Activated T-helper 9 cell treated with anti-CD3 and anti-CD28 coated beads, Interleukin-2, amount 50 U/mL, for 16 hours (primary cell): ENCODE results near the gene MEGF10.

ENCODE experiments used
- DNase-seq: peaks from one replicate; pipeline ENCODE4 v3.0.0-alpha.2; 2020; ENCODE audit warnings: low read depth

The MEGF10 gene

DNA sequence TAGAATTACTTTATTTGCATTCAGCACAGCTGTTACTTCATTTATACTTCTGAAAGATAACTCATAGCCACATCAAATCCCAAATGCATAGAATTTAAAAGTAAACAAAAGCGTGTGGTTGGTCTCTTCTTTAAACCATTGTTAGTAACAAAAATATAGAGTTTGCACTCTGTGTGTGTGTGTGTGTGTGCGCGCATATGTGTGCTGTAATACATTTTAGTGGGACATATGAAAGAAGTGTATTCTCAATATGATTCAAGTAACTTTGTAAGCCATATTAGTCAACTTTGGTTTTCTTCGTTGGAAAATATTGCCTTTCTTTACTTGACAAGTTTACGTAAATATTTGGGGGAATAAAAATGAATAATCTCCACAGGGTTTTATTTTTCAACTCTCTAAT lies 120.8 kb downstream of the MEGF10 start:
- no peak for DNase-seq

DNA sequence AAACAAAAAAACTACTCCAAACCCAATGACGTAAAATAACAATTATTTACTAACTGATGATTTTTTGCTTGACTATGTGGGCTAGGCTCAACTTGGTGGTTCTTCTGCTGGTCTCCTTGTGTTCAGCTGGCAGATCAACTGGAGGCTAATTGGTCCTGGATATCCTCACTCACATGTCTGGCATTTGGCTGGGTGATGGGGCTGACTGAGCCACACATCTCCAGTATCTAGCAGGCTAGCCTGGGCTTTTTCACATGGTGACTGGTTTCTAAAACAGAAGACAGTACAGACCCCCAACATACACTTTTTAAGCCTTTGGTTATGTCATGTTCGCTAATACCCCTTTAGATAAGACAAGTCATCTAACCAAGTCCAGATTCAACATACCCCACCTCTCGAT lies 122.1 kb downstream of the MEGF10 start:
- DNase-seq, result no peak

DNA sequence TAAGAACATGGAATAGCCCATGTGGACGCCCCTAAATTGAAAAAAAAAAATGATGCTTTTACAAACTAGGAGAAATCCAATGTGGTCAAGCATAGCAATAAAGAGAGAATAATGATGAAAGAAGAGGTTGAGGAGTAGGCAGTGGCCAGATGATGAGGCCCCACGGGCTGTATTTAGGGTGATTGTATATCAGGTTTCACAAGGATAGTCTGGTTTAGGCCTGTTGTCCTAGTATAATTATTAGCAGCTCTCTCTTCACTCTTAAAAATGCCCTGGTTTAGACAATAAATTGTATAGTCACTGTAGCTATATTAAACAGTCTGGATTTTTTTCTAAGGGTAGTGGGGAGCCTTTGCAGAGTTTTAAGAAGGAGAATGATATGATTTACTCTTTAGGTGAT lies 124.4 kb downstream of the MEGF10 start:
- DNase-seq, result no peak

DNA sequence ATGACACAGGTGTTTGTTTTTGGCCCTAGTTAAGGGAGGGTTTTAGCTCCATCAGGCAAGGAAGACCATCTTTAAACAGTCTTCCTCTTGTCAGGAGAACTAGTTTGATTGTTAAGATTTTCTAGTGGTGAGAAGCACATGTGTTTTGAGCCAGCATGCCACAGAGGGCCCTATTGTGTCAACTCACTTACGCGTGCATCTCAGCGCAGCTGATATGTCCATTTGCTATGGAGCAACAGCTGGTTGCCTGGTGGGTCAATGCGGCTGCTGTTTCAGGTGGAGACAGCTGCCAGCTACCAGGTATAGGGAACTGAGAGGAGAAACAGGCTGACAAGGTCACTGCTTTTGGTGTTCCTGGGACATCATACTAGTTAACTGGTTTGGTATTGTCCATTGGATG lies 126.3 kb downstream of the MEGF10 start:
- no peak for DNase-seq

DNA sequence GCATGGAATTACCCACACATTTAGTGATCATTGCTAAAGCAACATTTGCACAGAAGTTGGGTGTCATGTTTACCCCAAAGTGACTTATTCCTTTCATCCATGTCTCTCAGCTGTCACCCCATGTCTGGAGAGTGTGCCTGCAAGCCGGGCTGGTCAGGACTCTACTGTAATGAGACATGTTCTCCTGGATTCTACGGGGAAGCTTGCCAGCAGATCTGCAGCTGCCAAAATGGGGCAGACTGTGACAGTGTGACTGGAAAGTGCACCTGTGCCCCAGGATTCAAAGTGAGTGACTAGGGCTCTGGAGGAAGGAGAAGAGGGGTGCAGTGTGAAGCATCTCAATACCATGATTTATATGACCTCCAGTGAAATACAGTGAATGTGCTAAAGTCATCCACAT lies 126.9 kb downstream of the MEGF10 start:
- no peak for DNase-seq

DNA sequence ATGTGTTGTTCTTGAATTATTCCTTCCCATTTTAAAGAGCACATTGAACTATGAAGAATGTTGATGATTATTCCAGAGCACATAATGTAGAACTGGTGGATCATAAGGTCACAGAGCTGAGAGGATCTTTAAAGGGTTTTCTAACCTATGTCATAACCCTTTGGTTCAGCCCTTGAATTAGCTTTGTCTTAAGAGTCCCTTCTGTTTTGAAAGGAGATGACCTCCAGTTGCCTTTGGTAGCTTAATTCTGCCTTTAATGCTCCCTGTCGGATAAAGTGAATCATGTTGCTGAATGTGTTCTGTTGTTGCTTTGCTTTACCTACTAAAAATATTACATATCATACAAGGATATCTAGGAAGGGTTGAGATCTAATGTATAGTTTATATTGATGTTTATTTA lies 127.8 kb downstream of the MEGF10 start:
- DNase-seq, result no peak

DNA sequence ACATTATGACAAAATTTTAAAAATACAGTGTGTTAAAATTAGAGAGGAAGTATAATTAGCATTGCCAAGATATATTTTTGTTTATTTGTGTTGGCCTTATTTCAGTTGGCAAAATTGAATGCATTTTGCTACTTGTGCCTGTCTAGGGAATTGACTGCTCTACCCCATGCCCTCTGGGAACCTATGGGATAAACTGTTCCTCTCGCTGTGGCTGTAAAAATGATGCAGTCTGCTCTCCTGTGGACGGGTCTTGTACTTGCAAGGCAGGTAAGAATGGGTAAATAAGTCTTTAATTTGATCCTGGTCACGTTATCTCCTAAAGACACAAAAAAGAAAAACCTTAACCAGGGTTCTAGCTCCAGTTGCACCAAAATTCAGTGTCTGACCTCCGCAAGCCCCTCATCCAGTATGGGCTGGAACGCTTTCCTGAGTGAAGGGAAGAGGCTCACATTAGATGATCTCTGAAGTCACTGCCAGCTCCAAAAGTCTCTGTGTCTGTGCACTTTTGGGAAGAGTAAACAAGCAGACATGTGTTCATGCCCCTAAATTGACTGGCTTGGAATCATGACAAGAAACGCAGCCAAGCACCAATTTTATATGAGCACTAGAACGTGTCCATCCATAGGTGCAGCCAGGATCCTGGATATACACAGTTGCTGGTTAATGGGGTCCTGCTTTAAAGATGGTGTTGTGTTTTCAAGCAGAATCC lies 128.5 kb downstream of the MEGF10 start:
- DNase-seq, result no peak

DNA sequence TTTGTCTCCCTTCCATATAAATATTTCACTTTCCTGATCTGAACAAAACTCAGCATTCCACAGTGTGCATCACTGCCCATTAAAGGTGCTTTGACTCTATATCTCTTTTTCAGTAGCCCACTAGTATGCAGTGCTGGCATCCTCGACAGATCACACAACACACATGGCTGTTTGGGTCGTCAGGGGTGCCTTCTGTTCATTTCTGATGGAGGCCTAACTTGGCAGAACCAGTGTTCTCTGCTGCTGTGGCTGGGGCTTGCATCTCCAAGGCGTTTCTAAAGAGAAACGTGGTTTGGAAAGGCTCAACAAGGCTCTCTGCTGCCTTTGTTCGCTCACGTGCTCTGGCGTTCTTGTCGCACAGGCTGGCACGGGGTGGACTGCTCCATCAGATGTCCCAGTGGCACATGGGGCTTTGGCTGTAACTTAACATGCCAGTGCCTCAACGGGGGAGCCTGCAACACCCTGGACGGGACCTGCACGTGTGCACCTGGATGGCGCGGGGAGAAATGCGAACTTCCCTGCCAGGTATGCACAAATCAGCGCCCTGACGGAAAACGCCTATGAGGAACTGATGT lies 129.2 kb downstream of the MEGF10 start:
- DNase-seq, result no peak

DNA sequence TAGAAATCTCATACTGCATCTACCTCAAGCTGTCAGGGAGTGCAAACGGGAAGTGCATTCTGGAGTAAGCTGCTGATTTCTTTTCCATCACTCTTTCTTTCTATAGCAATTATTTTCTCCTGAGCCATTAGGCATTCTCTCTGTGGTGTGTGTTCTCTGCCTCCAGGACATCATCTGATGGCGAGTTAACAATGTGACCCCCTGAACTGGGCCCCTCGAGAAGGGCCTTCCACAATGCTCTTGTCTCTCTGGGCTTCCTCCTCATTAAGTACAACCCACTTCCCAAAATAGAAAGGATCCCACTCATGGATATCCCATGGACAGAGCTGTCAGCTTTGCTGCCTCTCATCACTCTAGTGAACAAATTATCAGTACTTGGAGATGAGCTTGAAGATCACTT lies 130.2 kb downstream of the MEGF10 start:
- DNase-seq, result no peak

DNA sequence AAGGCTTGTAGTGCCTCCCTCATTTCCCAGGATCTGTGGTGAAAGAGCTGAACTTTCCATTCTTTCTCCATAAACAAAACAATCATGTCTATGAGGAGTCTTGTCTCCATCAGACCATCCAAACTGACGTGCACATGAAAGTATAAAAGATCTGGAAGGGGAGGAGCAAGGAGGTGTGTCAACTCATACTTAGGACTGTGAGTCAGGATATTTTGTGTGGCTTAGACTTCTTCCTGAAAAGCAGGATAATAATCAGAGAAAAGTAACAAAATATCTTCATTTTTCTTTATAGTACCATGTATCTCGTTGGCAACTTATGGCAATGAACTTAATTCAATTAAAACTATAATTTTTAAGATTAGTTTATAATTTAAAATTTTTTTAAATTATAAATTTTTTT lies 130.9 kb downstream of the MEGF10 start:
- DNase-seq, result no peak

DNA sequence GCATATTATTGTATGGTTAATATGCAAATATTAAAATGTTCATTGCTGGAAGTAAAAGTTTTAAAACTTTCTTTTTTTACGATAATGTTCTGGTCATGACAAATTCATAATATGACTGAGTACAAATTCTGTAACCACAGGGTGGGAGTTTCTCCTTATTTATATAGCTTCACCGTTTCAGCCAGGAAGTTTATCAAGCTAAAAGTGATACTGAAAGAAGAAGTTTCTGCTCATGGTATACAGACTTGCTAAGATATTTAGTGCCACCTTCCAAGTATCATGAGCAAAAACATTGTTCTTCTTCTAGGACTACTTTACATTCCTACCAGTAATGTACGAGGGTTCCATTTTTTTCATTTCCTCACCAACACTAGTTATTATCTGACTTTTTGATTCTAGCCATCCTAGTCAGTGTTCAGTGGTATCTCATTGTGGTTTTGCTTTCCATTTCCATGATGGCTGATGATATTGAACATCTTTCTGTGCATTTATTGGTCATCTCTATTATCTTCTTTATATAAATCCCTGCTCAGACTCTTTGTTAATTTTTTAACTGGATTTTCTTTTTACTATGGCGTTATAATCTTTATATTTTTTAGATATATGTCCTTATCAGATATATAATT lies 132.7 kb downstream of the MEGF10 start:
- DNase-seq, result no peak

DNA sequence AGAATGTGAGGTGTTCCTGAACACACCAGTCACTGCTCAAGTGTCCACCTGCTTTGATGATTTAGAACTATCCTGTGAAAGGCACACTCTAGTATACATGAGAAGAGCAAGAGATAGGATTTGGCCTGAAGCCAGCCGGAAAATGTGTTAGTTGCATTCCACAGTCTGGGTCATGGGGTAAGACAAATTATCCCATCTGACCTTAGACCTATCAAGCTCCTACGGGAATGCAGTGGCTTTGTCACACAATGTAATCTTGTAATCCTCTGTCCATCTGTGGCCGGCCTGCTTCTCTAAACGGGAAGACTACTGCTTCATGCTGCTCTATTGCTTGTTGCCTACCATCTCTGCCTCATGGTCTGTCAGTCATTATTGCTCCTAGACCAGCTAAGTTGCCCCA lies 134.4 kb downstream of the MEGF10 start:
- no peak for DNase-seq

DNA sequence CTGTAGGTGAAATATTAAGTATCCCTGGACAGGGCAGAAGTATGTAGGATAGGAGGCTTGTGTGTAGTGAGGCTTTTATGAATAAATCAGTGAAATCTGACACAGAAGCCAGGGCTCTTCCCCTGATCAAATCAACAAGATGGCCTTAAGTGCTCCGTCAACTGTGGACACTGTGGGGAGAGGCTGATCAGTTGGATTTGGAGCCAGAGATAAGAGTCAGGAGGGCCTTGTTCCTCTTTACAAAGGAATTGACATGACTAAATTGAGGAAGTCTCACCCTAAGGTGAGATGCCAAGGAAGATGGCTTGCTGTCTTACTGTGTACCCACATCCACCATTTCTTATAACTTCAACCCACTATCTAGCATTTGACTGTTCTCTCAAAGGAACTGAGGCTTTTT lies 135.3 kb downstream of the MEGF10 start:
- DNase-seq, result no peak

DNA sequence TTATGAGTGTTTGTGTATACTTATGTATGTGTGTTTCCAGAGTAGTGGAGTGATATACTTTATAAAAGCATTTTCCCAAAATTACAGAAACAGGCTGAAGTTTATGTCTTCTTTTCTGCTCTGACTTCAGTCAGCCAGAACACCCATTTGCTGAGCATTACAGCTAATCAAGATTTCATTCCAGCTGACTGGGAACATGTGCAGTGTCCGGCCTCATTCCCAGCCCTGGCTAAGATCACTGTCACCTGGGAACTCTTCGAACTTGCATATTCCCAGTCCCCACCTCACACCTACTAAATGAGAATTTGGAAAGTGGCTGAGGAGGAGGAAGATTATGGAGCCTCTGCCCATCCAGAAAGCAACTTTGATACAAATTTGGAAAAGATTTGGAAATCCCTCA lies 136.1 kb downstream of the MEGF10 start:
- no peak for DNase-seq

DNA sequence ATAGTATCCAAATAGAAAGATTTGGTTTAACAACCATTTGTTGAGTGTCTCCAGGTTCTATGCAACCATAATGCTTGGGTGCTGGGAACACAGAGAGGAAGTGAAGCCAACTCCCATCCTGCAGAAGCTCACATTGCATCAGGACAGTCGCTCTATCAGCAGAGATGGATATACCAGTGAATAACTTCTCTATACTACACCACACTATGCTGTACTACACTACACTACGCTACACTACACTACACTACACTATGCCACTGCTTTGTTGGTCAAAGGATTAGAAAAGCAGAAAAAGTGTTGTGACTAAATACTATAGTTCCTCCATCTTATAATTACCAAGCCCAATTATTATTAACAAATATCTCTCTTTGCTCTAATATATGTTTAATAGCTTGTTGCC lies 137.7 kb downstream of the MEGF10 start:
- no peak for DNase-seq

DNA sequence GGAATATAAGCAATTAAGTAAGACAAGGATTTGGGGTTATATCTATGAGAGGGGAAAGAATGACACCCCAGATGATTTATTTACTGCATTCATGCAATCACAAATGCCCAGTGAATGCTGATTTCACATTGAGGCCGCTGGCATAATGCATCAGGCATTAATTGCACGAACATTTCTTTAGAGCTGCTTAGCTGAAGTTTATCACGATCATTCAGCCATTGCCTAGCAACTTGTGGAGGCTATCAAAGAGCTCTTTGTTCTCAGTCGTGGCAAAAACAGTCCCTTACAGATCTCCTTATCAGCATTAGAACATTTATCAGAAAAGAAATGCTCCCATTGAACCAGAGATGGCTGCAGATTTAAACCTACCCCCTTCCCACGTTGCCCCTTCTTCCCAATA lies 138.2 kb downstream of the MEGF10 start:
- DNase-seq, result no peak

DNA sequence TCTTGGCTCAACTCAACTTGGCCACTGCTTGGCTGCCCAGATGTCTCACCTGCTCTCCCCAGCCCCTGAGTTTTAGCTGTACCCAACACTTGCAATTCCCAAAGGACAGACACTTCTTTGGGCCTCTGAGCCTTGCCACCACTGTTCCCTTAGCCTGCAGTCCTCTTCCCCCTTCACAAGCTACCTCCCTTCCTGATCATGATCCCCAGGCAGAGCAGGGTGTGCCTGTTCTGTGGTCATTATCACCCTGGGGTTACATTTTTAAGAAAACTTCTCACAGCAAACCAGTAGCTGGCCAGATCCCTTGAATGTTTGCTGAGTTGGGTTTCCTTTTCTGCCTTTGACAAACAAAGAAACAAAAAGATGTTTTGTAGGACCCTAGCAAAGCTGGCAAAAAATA lies 139.3 kb downstream of the MEGF10 start:
- DNase-seq, result no peak

DNA sequence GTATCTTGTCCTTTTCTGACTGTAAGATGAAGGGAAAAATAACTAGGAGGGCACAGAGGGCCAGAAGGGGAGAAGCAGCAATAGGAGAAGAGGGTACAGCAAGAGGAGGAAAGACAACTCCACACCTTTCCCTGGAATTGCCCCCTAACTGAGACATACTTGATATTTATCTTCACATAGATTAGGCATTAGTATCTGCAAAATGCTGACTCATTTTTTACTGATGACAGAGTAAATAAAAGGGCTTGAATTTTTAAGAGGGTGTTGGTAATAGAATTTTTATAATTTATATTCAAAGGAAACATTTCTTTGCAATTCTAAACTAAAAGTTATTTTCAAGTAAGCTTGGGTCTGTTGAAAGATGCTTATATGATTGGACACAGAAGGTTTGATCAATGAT lies 140.0 kb downstream of the MEGF10 start:
- no peak for DNase-seq

DNA sequence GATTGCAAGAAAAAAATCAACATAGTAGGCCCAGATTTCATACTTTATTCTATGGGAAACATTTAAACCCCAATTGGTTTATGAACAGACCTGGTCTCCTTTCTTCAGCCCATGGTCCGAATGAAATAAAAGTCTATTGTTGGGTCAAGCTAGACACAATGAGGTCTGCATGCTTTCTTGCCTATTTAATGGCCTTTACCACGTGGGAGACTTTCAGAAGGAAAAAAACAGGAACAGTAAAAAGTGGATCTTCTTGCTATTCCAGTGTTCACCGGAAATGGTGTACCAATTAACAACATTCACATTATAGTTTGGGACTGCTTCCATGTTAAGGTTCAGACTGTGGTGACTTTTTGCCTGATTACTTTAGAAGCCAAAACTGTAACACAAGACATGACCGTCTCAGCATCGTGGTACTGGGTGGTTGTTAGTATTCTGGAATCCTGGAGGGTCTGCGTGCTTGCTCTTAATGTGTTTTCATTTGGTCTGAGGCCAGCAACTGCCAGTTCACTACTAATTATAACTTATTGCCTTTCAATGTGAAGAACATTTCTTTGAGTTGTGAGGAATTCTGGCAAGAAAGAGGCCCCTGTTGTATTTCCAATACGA lies 141.5 kb downstream of the MEGF10 start:
- DNase-seq, result no peak

DNA sequence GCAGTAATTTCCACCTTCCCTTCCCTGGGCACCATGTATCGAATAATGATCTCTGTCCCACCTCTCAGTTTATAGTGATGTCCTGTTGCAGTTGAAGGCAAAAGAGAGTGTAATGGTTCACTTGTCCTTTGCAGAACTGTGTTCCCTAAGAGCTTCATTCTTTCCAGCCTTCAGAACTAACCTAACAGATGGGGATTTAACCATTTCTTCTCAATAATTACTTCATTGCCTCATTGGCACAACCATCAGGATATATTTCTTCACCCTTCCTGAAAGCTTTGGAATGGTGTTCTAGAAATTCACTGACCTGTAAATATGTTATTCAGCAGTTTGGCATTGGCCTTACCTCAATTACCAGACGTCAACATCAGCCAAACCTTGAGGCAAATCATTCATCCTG lies 142.9 kb downstream of the MEGF10 start:
- DNase-seq, result no peak

DNA sequence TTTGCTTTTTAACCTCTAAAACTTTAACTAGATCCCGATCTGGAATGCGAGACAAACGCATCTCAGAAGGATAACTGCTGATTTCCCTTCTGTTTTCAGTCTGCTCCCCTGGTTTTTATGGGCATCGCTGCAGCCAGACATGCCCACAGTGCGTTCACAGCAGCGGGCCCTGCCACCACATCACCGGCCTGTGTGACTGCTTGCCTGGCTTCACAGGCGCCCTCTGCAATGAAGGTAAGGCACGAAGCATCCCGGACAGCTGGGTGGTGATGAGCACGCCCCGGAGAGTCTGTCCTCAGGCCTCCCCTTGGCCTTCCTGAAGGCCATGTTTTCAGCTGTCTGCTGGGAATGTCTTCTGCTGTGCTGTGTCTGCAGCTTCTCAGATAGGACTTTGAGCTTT lies 144.0 kb downstream of the MEGF10 start:
- no peak for DNase-seq

DNA sequence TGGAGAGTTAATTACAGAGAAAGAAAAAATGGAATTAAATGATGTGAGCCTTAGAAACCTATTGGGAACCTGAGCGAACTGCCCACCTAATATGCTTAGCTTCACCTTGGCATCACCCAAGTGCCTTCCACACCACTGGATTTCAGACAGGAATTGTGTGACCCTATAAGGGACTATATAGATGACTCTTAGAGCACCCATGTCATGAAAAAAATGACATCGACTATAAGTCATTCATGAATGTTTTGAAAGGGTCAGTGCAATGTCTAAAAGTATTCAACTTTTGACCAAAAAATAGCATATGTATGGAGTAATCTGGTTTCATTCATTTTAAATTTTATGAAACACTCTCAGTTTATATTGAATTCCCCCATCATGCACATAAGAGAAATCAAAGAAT lies 145.2 kb downstream of the MEGF10 start:
- no peak for DNase-seq

DNA sequence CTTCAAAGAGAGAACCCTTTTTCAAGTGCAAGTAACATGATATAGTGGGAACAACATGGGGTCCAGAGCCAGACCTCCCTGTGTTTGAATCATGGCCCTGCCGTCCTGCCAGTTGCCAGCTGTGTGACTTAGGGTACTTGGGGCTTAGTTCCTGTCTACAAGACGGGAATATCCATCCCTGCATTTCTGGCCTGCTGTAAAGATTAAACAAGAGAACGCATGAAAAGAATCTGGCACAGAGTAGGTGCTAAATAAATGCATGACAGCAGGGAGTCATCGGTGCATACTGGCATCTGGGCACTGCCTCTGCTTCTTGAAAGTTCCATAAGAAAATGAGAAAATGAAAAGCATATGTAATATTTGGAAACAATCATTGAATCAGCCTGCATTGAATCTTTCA lies 149.0 kb downstream of the MEGF10 start:
- no peak for DNase-seq

DNA sequence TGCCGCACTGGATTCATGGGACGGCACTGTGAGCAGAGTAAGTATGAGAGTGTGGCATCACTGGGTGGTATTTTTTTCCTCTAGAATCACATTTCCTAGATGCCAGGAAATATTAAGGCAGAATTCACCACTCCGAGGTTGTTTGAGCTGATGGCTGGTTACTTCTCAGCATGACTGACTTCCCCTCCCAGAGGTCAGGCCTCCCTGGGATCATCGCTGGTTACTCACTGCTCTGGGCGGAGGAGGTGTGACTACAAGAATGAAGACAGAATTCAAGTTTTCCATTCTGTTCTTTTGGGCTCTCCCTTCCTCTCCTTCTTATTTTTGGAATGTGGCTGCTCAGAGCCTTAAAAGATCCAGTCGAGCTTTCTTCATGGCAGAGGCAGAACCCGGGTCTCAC lies 150.2 kb downstream of the MEGF10 start:
- DNase-seq, result no peak
